Stromal cell of bone marrow (primary cell): ENCODE data around the gene ZNF684.
"Not testable (repeated sequence)": the region's sequence is repeated elsewhere in the genome, so short reads cannot be mapped to it uniquely, and the experiment has no call there.

Experiments
- DNase-seq: peaks from one replicate; pipeline ENCODE4 v3.0.0-alpha.2; 2012; ENCODE audit warnings: low read depth

ZNF684 gene

GRCh38 chr1:40574805-40575204 lies 43.4 kb downstream of the ZNF684 start:
- DNase-seq = not testable (repeated sequence)

GRCh38 chr1:40575336-40575735 lies 43.9 kb downstream of the ZNF684 start:
- DNase-seq = no peak

- DNase-seq = no peak
Observed at GRCh38 chr1:40582116-40582515, 50.7 kb downstream of the ZNF684 start.

- no peak for DNase-seq
Observed at GRCh38 chr1:40583980-40584379, 52.5 kb downstream of the ZNF684 start.

GRCh38 chr1:40588586-40588985 lies 57.1 kb downstream of the ZNF684 start:
- no peak for DNase-seq

- peak; percentile 19 for DNase-seq
Observed at GRCh38 chr1:40592107-40592803, 60.8 kb downstream of the ZNF684 start.

GRCh38 chr1:40593449-40594186 lies 62.2 kb downstream of the ZNF684 start:
- no peak for DNase-seq

- DNase-seq = no peak
Observed at GRCh38 chr1:40594187-40594531, 62.7 kb downstream of the ZNF684 start.

GRCh38 chr1:40595623-40596022 lies 64.2 kb downstream of the ZNF684 start:
- DNase-seq = no peak
